Osteocyte (in vitro differentiated cells): ENCODE results near the gene ACTL9. TPM values are rescaled to one million over a fixed set of nuclear protein-coding genes. Genes with fewer than 3 reads are reported as not detected.

Experiments
- DNase-seq: peaks from one replicate; pipeline ENCODE4 v3.0.0; 2021; ENCODE audit warnings: mixed read lengths; ENCODE audit not compliant: unreplicated experiment; ENCODE audit errors: extremely low spot score
- H3K27ac Mint-ChIP-seq: one replicate; pipeline ENCODE4 v1.8.0; 2021; ENCODE audit warnings: mild to moderate bottlenecking, mixed read lengths; ENCODE audit not compliant: unreplicated experiment
- H3K27me3 Mint-ChIP-seq: one replicate; pipeline ENCODE4 v1.8.0; 2021; ENCODE audit warnings: mixed read lengths; ENCODE audit not compliant: unreplicated experiment
- H3K36me3 Mint-ChIP-seq: one replicate; pipeline ENCODE4 v1.8.0; 2021; ENCODE audit warnings: mixed read lengths; ENCODE audit not compliant: unreplicated experiment
- H3K4me1 Mint-ChIP-seq: one replicate; pipeline ENCODE4 v1.8.0; 2021; ENCODE audit warnings: mixed read lengths; ENCODE audit not compliant: unreplicated experiment
- H3K4me3 Mint-ChIP-seq: one replicate; pipeline ENCODE4 v1.8.0; 2021; ENCODE audit warnings: mild to moderate bottlenecking, moderate library complexity, mixed read lengths; ENCODE audit not compliant: unreplicated experiment
- H3K9me3 Mint-ChIP-seq: one replicate; pipeline ENCODE4 v1.8.0; 2021; ENCODE audit warnings: mixed read lengths; ENCODE audit not compliant: unreplicated experiment
- CTCF ChIP-seq: fragments of 200-600 bp; sonication (generic); IDR thresholded peaks from 2 replicates; pipeline ENCODE4 v1.5.0; 2021; ENCODE audit warnings: antibody characterized with exemption, mild to moderate bottlenecking, moderate library complexity
- total RNA-seq: library from RNA; stranded (reverse); gene quantifications from 2 replicates; pipeline ENCODE4 v1.2.1, GENCODE V29; 2021

The ACTL9 gene
- total RNA-seq, 1 donor from 2014 or later = not detected

DNA sequence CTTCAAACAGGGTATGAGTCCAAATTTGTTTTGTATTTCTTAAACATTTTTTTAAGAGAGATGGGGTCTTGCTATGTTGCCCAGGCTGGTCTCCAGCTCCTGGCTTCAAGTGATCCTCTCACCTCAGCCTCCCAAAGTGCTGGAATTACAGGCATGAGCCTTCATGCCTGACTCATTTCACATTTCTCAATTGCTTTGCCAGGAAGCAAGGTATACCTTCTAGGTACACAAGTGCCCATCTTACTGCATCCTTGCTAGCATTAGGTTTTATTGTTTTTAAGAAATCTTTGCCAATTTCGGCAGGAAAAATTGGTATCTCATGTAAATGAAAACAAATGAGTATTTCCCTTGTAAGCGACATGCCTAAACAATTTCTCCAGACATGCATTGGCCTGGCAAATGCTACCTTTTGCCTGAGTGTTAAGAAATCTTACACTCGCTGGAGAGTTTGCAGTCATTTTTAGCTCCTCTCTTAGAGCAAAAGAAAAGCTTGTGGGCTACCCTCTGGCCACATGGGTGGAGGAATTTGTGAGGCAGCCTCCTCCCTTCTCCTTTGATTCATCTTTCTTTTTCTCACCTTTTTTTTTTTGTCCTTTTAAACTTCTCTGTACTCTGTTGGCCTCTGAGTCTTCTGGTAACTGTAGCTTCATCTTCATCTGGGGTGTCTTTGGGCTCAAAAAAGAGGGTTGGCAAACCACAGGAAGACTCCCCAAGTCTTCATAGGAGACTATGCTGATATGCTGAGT lies 33.0 kb downstream of the ACTL9 start:
- TF ChIP-seq CTCF = no peak
- no peak for DNase-seq
- Mint-ChIP-seq H3K27me3 (peaks cover 8% of the 10 kb centered on the region), H3K4me1 (no peaks in the 10 kb centered on the region), H3K9me3 (no peaks in the 10 kb centered on the region), H3K36me3 (no peaks in the 10 kb centered on the region), H3K27ac (no peak overlapping the region), H3K4me3 (no peak overlapping the region)

GRCh38 chr19:8664671-8665057 lies 33.9 kb downstream of the ACTL9 start:
- no peaks in the 10 kb centered on the region for H3K4me1 Mint-ChIP-seq
- no peak for TF ChIP-seq CTCF
- no peaks in the 10 kb centered on the region for H3K36me3 Mint-ChIP-seq
- no peak overlapping the region for H3K27ac Mint-ChIP-seq
- H3K9me3 Mint-ChIP-seq = no peaks in the 10 kb centered on the region
- peaks cover 8% of the 10 kb centered on the region for H3K27me3 Mint-ChIP-seq
- DNase-seq = no peak
- no peak overlapping the region for H3K4me3 Mint-ChIP-seq

GRCh38 chr19:8663920-8664670 lies 34.5 kb downstream of the ACTL9 start:
- Mint-ChIP-seq H3K4me3 (no peak overlapping the region), H3K27ac (no peak overlapping the region), H3K36me3 (no peaks in the 10 kb centered on the region), H3K9me3 (no peaks in the 10 kb centered on the region), H3K4me1 (no peaks in the 10 kb centered on the region), H3K27me3 (peaks cover 11% of the 10 kb centered on the region)
- no peak for DNase-seq
- no peak for TF ChIP-seq CTCF

GRCh38 chr19:8662263-8662662 lies 36.3 kb downstream of the ACTL9 start:
- Mint-ChIP-seq H3K27me3 (peaks cover 19% of the 10 kb centered on the region), H3K27ac (no peak overlapping the region), H3K4me3 (no peak overlapping the region), H3K36me3 (no peaks in the 10 kb centered on the region), H3K4me1 (no peaks in the 10 kb centered on the region), H3K9me3 (no peaks in the 10 kb centered on the region)
- TF ChIP-seq CTCF = no peak
- no peak for DNase-seq

GRCh38 chr19:8659905-8660304 lies 38.7 kb downstream of the ACTL9 start:
- DNase-seq = no peak
- Mint-ChIP-seq H3K27me3 (peaks cover 14% of the 10 kb centered on the region), H3K27ac (no peak overlapping the region), H3K9me3 (no peaks in the 10 kb centered on the region), H3K4me1 (peaks cover under 1% of the 10 kb centered on the region), H3K36me3 (no peaks in the 10 kb centered on the region), H3K4me3 (no peak overlapping the region)
- no peak for TF ChIP-seq CTCF
